Common myeloid progenitor, CD34-positive (primary cell): ENCODE results near the gene SLC9A1.

ENCODE experiments used
- CTCF ChIA-PET: fragments of 350-600 bp; sonication (Branson Sonifier 250); formaldehyde crosslinking; loops from one replicate; lab custom pipeline; 2021; ENCODE audit warnings: antibody characterized with exemption; lab: Charles Lee
- POLR2A ChIA-PET: fragments of 350-600 bp; sonication (Branson Sonifier 250); formaldehyde crosslinking; loops from one replicate; lab custom pipeline; 2021; ENCODE audit warnings: antibody characterized with exemption; lab: Charles Lee
- DNase-seq, 3 donors: peaks; one replicate each; pipeline versions ENCODE4 v3.0.0 to v3.0.0-alpha.2; 2013
- H3K27ac ChIP-seq, 2 experiments: 1 replicate in 1 of 2; 2 replicates in 1 of 2; pipeline ENCODE4 v1.7.0; 2013; ENCODE audit warnings: inconsistent platforms in 2 of 2, low read length in 2 of 2, mild to moderate bottlenecking in 2 of 2, low read depth in 1 of 2, moderate library complexity in 1 of 2; ENCODE audit not compliant: severe bottlenecking in 2 of 2, insufficient read depth in 1 of 2, poor library complexity in 1 of 2
- H3K27me3 ChIP-seq, 5 experiments: replicated peaks in 2 of 5; 1 replicate in 3 of 5; 2 replicates in 2 of 5; pipeline versions ENCODE4 v1.6.1 to v1.7.0; 2013; ENCODE audit warnings: low read length in 4 of 5, mild to moderate bottlenecking in 2 of 5, moderate library complexity in 2 of 5, inconsistent platforms in 1 of 5; ENCODE audit not compliant: insufficient read depth in 5 of 5, control insufficient read depth in 4 of 5
- H3K36me3 ChIP-seq, 4 experiments: 1 replicate in 2 of 4; 2 replicates in 2 of 4; pipeline versions ENCODE4 v1.6.1 to v1.7.0; 2013; ENCODE audit warnings: low read length in 3 of 4, control low read depth in 1 of 4, mild to moderate bottlenecking in 1 of 4; ENCODE audit not compliant: control insufficient read depth in 4 of 4, insufficient read depth in 4 of 4
- H3K4me1 ChIP-seq, 4 experiments: 1 replicate in 3 of 4; 2 replicates in 1 of 4; pipeline versions ENCODE4 v1.6.1 to v1.7.1; 2013; ENCODE audit warnings: low read length in 3 of 4, mild to moderate bottlenecking in 3 of 4, control low read depth in 1 of 4, inconsistent platforms in 1 of 4, moderate library complexity in 1 of 4; ENCODE audit not compliant: control insufficient read depth in 4 of 4, insufficient read depth in 4 of 4; ENCODE audit errors: control extremely low read depth in 1 of 4
- H3K4me3 ChIP-seq, 7 experiments: 1 replicate in 4 of 7; 2 replicates in 3 of 7; pipeline versions ENCODE4 v1.5.1 to v1.7.0; 2013; ENCODE audit warnings: mild to moderate bottlenecking in 7 of 7, low read length in 6 of 7, moderate library complexity in 6 of 7, inconsistent platforms in 2 of 7, low read depth in 2 of 7, control low read depth in 1 of 7; ENCODE audit not compliant: insufficient read depth in 4 of 7, control insufficient read depth in 1 of 7; ENCODE audit errors: extremely low read depth in 1 of 7
- H3K9me3 ChIP-seq, 5 experiments: 1 replicate in 4 of 5; 2 replicates in 1 of 5; pipeline versions ENCODE4 v1.6.1 to v1.7.1; 2013; ENCODE audit warnings: low read length in 4 of 5, mild to moderate bottlenecking in 2 of 5, inconsistent platforms in 1 of 5, low read depth in 1 of 5, moderate library complexity in 1 of 5; ENCODE audit not compliant: control insufficient read depth in 4 of 5, insufficient read depth in 2 of 5; ENCODE audit errors: control extremely low read depth in 1 of 5
- WGBS: methylation state at CpG from one replicate; pipeline ENCODE4 v1.1.5; 2013; ENCODE audit not compliant: insufficient coverage; 5-methylcytosine and 5-hydroxymethylcytosine counted together

SLC9A1 gene

DNA sequence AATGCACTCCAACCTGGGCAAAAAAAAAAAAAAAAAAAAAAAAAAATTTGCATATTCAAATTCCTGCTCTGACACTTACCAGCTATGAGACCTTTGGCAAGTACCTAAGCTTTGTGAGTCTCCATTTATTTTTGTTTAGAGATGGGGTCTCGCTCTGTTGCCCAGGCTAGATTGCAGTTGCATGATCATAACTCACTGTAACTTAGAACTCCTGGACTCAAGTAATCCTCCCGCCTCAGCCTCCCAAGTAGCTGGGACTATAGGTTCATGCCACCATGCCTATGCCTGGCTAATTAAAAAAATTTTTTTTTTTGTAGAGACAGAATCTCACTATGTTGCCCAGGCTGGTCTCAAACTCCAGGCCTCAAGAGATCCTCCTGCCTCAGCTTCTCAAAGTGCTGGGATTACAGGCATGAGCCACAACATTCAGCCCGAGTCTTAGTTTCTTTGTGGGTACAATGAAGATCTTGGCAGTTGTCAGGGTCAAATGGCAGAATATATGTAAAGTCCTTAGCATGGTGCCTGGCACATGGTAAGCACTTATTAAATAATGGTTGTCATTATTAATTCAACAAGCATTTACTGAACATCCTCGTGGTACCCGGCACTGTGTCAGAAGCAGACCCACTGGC is 88.8 kb downstream of the SLC9A1 start:
- 91% methylated on average over 5 of the region's 5 CpGs for WGBS
- Histone ChIP-seq H3K4me1 (no peaks in the 10 kb centered on the region), H3K27me3 (peaks cover 0 to 3% (median 0%) of the 10 kb centered on the region in 5 experiments), H3K4me3 (no peak overlapping the region), H3K27ac (no peak overlapping the region), H3K9me3 (no peaks in the 10 kb centered on the region), H3K36me3 (no peaks in the 10 kb centered on the region)
- CTCF ChIA-PET, result no interaction called here
- no peak for DNase-seq
- POLR2A ChIA-PET, result no interaction called here

DNA sequence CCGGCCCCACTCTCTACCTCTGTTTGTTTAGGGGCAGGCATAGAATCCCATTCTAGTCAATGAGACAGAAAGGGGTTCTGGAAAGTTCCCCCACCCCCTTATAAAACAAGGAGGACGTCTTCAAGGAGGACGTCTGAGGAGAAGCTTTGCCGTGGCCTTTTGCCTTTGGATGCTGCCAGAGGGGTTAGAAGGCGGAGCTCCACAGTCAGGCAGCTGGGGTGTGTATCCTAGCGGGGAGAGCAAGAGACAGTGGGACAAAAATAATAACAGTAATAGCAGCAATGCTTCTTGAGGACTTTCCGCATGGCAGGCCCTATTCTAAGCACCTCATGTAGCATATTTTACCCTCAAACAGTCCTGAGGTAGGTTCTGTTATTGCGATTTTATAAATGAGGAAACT is 94.0 kb downstream of the SLC9A1 start:
- H3K27ac ChIP-seq, result no peak overlapping the region
- H3K36me3 ChIP-seq, result no peaks in the 10 kb centered on the region
- DNase-seq, result no peak
- ChIA-PET POLR2A (no interaction called here), CTCF (interaction anchor here (1.3 to 6.4 kb wide), 2 partner anchors 10 to 15 kb away, joined by 3 to 32 read pairs; no protein-coding TSS in a partner anchor)
- H3K9me3 ChIP-seq, result no peaks in the 10 kb centered on the region
- H3K4me1 ChIP-seq, result no peaks in the 10 kb centered on the region
- peaks cover 0 to 3% (median 0%) of the 10 kb centered on the region in 5 experiments for H3K27me3 ChIP-seq
- WGBS, result 98% methylated on average over 5 of the region's 8 CpGs
- no peak overlapping the region for H3K4me3 ChIP-seq

DNA sequence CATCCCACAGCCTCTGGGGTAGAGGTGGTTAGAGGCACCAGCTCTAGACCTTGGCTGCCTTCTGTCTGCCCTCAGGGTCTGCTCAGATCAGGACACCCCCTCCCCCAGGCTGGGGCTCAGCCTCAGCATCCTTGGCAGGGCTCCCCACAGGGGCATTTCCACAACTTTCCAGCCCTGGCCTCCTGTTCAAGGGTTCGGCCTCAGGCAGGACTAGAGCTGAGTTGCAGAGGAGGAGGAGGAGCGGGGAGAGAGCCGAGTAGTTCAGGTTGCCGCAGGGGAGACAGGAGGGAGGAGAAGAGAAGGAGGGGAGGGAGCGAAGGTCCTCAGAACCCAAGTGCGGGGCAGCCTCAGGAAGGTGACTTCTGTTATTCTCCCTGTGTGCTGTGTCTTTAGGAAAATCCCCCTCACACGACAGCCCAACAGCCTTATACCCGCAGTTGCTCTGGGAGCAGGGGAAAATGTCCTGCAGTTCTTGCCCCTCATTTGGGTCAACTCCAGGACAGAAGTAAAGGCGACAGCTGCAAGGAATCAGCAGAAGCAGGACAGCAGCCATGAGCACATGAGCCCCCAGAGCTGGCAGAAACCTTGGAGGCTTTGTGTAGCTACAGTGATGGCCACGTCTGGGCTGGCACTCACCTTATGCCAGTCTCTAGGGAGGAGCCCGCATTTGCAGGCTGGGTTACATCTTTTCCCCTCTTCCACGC is 95.8 kb downstream of the SLC9A1 start:
- Histone ChIP-seq H3K4me1 (no peaks in the 10 kb centered on the region), H3K27me3 (peaks cover 0 to 3% (median 0%) of the 10 kb centered on the region in 5 experiments), H3K9me3 (no peaks in the 10 kb centered on the region), H3K4me3 (no peak overlapping the region), H3K27ac (no peak overlapping the region), H3K36me3 (no peaks in the 10 kb centered on the region)
- 92% methylated on average over 7 of the region's 12 CpGs for WGBS
- DNase-seq, result no peak
- ChIA-PET CTCF (interaction anchor here (6.4 kb wide), 1 partner anchor 13 kb away, joined by 32 read pairs; no protein-coding TSS in a partner anchor), POLR2A (no interaction called here)

DNA sequence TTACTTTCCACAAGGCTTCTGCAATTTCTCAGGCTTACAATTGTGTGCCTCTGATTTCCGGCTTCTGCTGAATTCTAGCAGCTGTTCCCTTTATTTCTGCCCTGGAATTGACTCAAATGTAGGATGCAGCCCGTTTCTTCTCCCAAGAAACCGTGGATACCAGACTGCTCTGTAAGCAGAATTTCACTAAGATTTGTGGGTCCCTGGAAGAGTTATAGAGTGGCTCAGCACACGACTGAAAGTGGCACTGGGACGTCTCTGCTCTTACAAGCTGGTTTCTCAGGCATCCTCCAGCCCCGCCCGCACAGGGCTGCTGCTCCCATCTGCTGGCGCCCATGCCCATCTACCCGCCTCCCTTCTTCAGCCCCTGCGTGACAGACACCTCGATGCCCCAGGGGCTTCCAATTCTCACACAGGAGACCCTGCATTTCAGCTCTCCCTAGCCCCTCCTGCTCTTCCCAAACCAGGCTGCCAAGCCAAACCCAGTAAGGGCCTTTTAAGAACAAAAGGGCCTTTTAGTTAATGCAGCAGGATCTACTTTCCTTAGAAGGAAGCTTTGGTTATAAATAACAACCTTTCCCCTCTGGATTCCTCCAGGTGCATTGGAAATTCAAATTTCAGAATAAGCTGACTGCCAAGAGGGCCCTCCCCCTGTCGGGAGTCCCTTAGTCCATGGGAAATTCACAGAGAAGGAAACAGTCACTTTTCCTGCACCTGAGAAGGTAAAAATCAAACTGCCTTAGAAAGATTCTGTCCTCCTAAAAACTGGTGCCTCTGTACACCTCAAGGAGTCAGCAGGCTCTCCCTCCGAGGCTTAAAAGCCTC is 96.9 kb downstream of the SLC9A1 start:
- WGBS, result 85% methylated on average over 12 of the region's 13 CpGs
- CTCF ChIA-PET, result interaction anchor here (0.8 to 26.9 kb wide), 4 partner anchors 9 to 39 kb away, joined by 3 to 449 read pairs (median 18); no protein-coding TSS in a partner anchor
- POLR2A ChIA-PET, result no interaction called here
- H3K4me1 ChIP-seq, result no peaks in the 10 kb centered on the region
- no peak overlapping the region for H3K27ac ChIP-seq
- no peak overlapping the region for H3K4me3 ChIP-seq
- H3K27me3 ChIP-seq, result peaks cover 0 to 3% (median 0%) of the 10 kb centered on the region in 5 experiments
- no peak for DNase-seq
- H3K36me3 ChIP-seq, result no peaks in the 10 kb centered on the region
- H3K9me3 ChIP-seq, result no peaks in the 10 kb centered on the region

DNA sequence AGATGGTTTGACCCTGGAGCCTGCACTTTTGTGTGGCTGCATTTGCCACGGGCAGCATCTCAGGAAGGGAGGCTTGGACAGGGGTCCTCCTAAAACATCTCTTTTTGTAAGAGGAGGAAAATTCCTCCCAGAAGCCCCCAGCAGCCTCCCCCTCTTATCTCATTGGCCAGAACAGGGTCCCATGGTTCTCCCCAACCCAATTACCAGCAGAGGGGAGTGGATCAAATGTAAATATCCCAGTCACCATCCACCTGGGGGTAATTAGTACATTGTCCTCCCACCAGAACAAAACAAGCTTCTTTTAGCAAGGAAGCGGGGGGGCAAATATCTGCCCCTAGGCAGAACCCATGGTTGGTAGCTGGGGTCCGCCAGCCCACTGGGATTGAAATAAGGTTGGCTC is 97.5 kb downstream of the SLC9A1 start:
- ChIA-PET CTCF (interaction anchor here (0.8 to 26.9 kb wide), 4 partner anchors 9 to 39 kb away, joined by 3 to 449 read pairs (median 18); no protein-coding TSS in a partner anchor), POLR2A (no interaction called here)
- 74% methylated on average over 2 of the region's 3 CpGs for WGBS
- no peaks in the 10 kb centered on the region for H3K36me3 ChIP-seq
- H3K4me3 ChIP-seq, result no peak overlapping the region
- no peak overlapping the region for H3K27ac ChIP-seq
- no peaks in the 10 kb centered on the region for H3K4me1 ChIP-seq
- H3K27me3 ChIP-seq, result peaks cover 0 to 3% (median 0%) of the 10 kb centered on the region in 5 experiments
- no peaks in the 10 kb centered on the region for H3K9me3 ChIP-seq
- no peak for DNase-seq

DNA sequence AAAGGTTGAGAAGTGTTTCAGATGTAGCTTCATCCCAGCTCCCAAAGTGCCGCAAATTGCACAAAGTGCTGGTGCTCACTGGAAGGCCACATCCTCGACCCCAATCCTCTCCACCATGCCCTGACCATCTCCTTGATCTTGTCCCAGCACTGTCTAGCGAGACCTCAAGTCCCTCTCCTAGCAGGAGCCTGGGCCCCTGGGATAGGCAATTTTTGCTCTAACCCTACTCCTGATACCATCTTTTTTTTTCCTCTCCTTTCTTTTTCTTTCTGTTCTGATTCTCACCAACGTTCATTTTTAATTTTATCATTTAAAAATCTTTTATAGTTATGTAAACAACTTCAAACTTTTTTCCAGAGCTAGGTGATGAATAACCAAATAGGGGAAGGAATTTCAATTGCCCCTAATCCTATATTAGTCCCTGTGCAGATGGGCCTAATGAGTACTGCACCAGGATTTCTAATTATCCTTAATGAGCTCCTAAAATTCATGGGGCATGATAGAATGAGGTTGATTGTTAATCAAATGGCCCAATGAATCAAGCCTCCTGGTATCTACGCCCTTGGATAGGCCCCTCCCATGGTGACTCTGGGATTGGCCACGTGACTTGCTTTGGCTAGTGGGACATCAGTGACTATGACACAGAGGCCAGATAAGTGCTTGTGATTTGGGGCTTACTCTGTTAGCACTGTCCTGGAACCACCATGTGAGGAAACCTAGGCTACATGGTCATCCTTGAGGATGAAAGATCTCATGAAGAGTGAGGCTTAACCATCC is 100.8 kb downstream of the SLC9A1 start:
- no peaks in the 10 kb centered on the region for H3K27me3 ChIP-seq
- no peak for DNase-seq
- ChIA-PET CTCF (interaction anchor here (1.5 to 26.9 kb wide), 5 partner anchors 9 to 43 kb away, joined by 3 to 449 read pairs (median 4); no protein-coding TSS in a partner anchor), POLR2A (no interaction called here)
- no peaks in the 10 kb centered on the region for H3K36me3 ChIP-seq
- WGBS, result 98% methylated on average over 5 of the region's 6 CpGs
- no peaks in the 10 kb centered on the region for H3K4me1 ChIP-seq
- no peak overlapping the region for H3K27ac ChIP-seq
- H3K4me3 ChIP-seq, result no peak overlapping the region
- H3K9me3 ChIP-seq, result no peaks in the 10 kb centered on the region
